HepG2 (cell line): ENCODE measurements around the gene HIC1. TPM values are rescaled to one million over a fixed set of nuclear protein-coding genes. Genes with fewer than 3 reads are reported as not detected.

Experiments used
- ARNT ChIP-seq: fragments of 450-650 bp; IDR thresholded peaks from 2 replicates; pipeline ENCODE4 v1.6.1; 2017
- ATF6 ChIP-seq: sonication (generic); formaldehyde crosslinking; conservative IDR thresholded peaks from 2 replicates; pipeline ENCODE4 v1.4.0; 2020; ENCODE audit warnings: missing genetic modification reagents
- CEBPG ChIP-seq: IDR thresholded peaks from 2 replicates; pipeline ENCODE4 v1.6.1; 2016
- DMAP1 ChIP-seq: IDR thresholded peaks from 2 replicates; pipeline ENCODE4 v1.6.1; 2016
- HMGA1 ChIP-seq: sonication (generic); formaldehyde crosslinking; conservative IDR thresholded peaks from 2 replicates; pipeline ENCODE4 v1.4.0; 2020; ENCODE audit warnings: missing genetic modification reagents
- KDM3A ChIP-seq: IDR thresholded peaks from 2 replicates; pipeline ENCODE4 v1.6.1; 2018; ENCODE audit warnings: low read depth, missing compliant biosample characterization
- MXD1 ChIP-seq: sonication (generic); formaldehyde crosslinking; IDR thresholded peaks from 2 replicates; pipeline ENCODE4 v1.4.0; 2020; ENCODE audit warnings: mild to moderate bottlenecking, missing genetic modification reagents
- NFE2L1 ChIP-seq: sonication (generic); formaldehyde crosslinking; IDR thresholded peaks from 2 replicates; pipeline ENCODE4 v1.4.0; 2020; ENCODE audit warnings: missing genetic modification reagents, mild to moderate bottlenecking, borderline replicate concordance
- NFIB ChIP-seq: sonication (generic); formaldehyde crosslinking; IDR thresholded peaks from 2 replicates; pipeline ENCODE4 v1.9.0; 2021; ENCODE audit warnings: missing genetic modification reagents, mild to moderate bottlenecking, borderline replicate concordance
- REST ChIP-seq, 2 experiments: IDR thresholded peaks; 2 replicates each; pipeline ENCODE4 v1.6.1; 2011 to 2012; ENCODE audit warnings: low read length in 2 of 2, borderline replicate concordance in 1 of 2, low read depth in 1 of 2, mild to moderate bottlenecking in 1 of 2, moderate library complexity in 1 of 2
- SAFB2 ChIP-seq: sonication (generic); formaldehyde crosslinking; IDR thresholded peaks from 2 replicates; pipeline ENCODE4 v1.5.1; 2020; ENCODE audit warnings: missing genetic modification reagents, low read depth, mild to moderate bottlenecking, borderline replicate concordance
- SP4 ChIP-seq: sonication (generic); formaldehyde crosslinking; IDR thresholded peaks from 2 replicates; pipeline ENCODE4 v1.8.1; 2023; ENCODE audit warnings: mild to moderate bottlenecking, missing genetic modification reagents
- TERF1 ChIP-seq: sonication (generic); formaldehyde crosslinking; IDR thresholded peaks from 2 replicates; pipeline ENCODE4 v1.8.0; 2022; ENCODE audit warnings: mild to moderate bottlenecking, missing genetic modification reagents, moderate library complexity
- TGIF2 ChIP-seq: IDR thresholded peaks from 2 replicates; pipeline ENCODE4 v1.6.1; 2016; ENCODE audit warnings: control low read depth, missing compliant biosample characterization
- ZGPAT ChIP-seq: IDR thresholded peaks from 2 replicates; pipeline ENCODE4 v1.6.1; 2016; ENCODE audit warnings: mild to moderate bottlenecking
- ZNF232 ChIP-seq: sonication (generic); formaldehyde crosslinking; IDR thresholded peaks from 2 replicates; pipeline ENCODE4 v1.4.0; 2020; ENCODE audit warnings: missing genetic modification reagents, borderline replicate concordance
- ZNF350 ChIP-seq: sonication (generic); formaldehyde crosslinking; IDR thresholded peaks from 2 replicates; pipeline ENCODE4 v1.4.0; 2020; ENCODE audit warnings: mild to moderate bottlenecking, low read depth, missing genetic modification reagents, borderline replicate concordance
- ZNF354B ChIP-seq: sonication (generic); formaldehyde crosslinking; IDR thresholded peaks from 2 replicates; pipeline ENCODE4 v1.8.0; 2022; ENCODE audit warnings: mild to moderate bottlenecking, missing genetic modification reagents
- ZNF510 ChIP-seq: sonication (generic); formaldehyde crosslinking; IDR thresholded peaks from 2 replicates; pipeline ENCODE4 v1.4.0; 2020; ENCODE audit warnings: low read depth, mild to moderate bottlenecking, missing genetic modification reagents
- ZNF543 ChIP-seq: sonication (generic); formaldehyde crosslinking; IDR thresholded peaks from 2 replicates; pipeline ENCODE4 v1.4.0; 2020; ENCODE audit warnings: mild to moderate bottlenecking, missing genetic modification reagents
- polyA plus RNA-seq, 8 experiments: library from polyadenylated mRNA; depleted of rRNA in 3 of 8; stranded (reverse) in 7 of 8; unstranded in 1 of 8; fragments of >200 nt; fragmentation: Illumina TruSeq in 4 of 8; extraction: Trizol in 4 of 8; gene quantifications; 2 replicates each; pipeline versions ENCODE4 v1.2.1 to v1.2.3, GENCODE V29; 2011 to 2016; ENCODE audit warnings: low read depth in 4 of 8, missing spikeins in 1 of 8, mixed read lengths in 1 of 8; ENCODE audit not compliant: insufficient read depth in 1 of 8
- total RNA-seq, 5 experiments: library from RNA; depleted of rRNA; stranded (reverse); fragments of >200 nt; fragmentation: Illumina TruSeq; extraction: Trizol; gene quantifications; 2 replicates each; pipeline ENCODE4 v1.2.3, GENCODE V29; 2016; ENCODE audit warnings: low read depth in 1 of 5

The HIC1 gene
- total and polyA plus RNA-seq, 2 of the 13 experiments (the other 11 are each of a cell fraction or from before 2014, with no cell fraction given), result 0.04 to 0.31 TPM

GRCh38 chr17:2094891-2095535 is 40.1 kb downstream of the HIC1 start (continued):
- no peak for TF ChIP-seq REST (IDR thresholded peaks at IDR 0.05; ENCODE audit: borderline replicate concordance in 1 of 2, low read depth in 1 of 2, low read length in 2 of 2)
- TF ChIP-seq DMAP1 (CRISPR knock-in tag), result no peak
- TF ChIP-seq ARNT, result no peak
- no peak for TF ChIP-seq NFIB
- TF ChIP-seq ATF6, result no peak
- TF ChIP-seq TGIF2, result no peak
- TF ChIP-seq SAFB2 (CRISPR knock-in tag), result no peak
- TF ChIP-seq ZNF543, result no peak
- TF ChIP-seq TERF1, result no peak
- no peak for TF ChIP-seq ZNF510 (CRISPR knock-in tag)
- no peak for TF ChIP-seq HMGA1
- TF ChIP-seq ZNF350 (CRISPR knock-in tag), result no peak
- peak; percentile 64; the same call in 1 of the 2 replicates for TF ChIP-seq ZGPAT (CRISPR knock-in tag)
- peak; percentile 61 for TF ChIP-seq CEBPG (CRISPR knock-in tag)
- TF ChIP-seq ZNF232, result no peak; the same call in 1 of the 2 replicates
- TF ChIP-seq SP4 (CRISPR knock-in tag), result no peak
- TF ChIP-seq KDM3A (CRISPR knock-in tag), result peak; percentile 92; the same call in 1 of the 2 replicates
- TF ChIP-seq NFE2L1 (CRISPR knock-in tag), result no peak
- no peak for TF ChIP-seq ZNF354B
- TF ChIP-seq MXD1, result no peak
